GM18868 (cell line): Measurements from ENCODE around the gene MRPL43.
A peak's percentile ranks its signal among the peaks of the same experiment; 100 is the strongest.

ENCODE experiments used
- ATAC-seq: cut with Tn5 transposase; IDR thresholded peaks from one replicate; pipeline ENCODE4 v1.9.1; 2021; ENCODE audit warnings: mild to moderate bottlenecking, moderate library complexity; ENCODE audit not compliant: unreplicated experiment

MRPL43 gene

GRCh38 chr10:101020427-101021075 is 33.3 kb upstream of the MRPL43 start:
- no peak for ATAC-seq

- ATAC-seq: no peak
Measured at GRCh38 chr10:101019440-101019703, 32.1 kb upstream of the MRPL43 start.

- ATAC-seq: no peak
Measured at GRCh38 chr10:101018600-101019439, 31.5 kb upstream of the MRPL43 start.

- no peak for ATAC-seq
Measured at GRCh38 chr10:101018118-101018599, 30.9 kb upstream of the MRPL43 start.

- ATAC-seq: no peak
Measured at GRCh38 chr10:101016814-101017213, 29.5 kb upstream of the MRPL43 start.

- ATAC-seq: no peak
Measured at GRCh38 chr10:101015582-101015973, 28.3 kb upstream of the MRPL43 start.

DNA sequence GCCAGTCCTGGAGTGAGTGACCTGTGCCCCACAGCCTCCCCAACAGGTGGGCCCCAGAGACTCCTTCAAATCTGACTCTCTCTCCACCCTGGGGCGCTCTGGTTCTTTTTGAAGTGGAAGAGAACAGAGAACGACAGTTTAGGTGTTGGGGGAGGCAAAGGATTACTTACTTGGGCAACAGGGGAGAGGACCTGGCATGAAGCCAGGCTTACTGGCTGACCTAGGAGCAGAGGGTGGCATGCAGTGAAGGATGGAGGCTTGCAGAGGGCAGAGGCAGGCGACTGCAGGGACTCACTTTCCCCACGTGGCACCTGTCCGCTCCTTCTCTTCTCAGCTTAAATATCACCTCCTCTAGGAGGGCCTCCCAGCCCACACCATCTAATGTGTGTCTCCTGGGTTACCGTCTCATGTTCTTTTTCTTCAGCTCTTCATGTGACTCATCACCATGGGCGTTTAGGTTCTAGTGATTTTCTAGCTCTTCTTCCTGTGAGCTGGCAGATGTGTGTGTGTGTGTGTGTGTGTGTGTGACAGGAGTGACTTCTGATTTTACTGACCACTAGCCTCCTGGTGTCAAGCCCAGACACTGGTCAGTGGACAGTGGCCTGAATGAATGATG is 27.8 kb upstream of the MRPL43 start:
- ATAC-seq: no peak

- no peak for ATAC-seq
Measured at GRCh38 chr10:101014230-101014884, 27.1 kb upstream of the MRPL43 start.

- no peak for ATAC-seq
Measured at GRCh38 chr10:101013365-101013825, 26.1 kb upstream of the MRPL43 start.

DNA sequence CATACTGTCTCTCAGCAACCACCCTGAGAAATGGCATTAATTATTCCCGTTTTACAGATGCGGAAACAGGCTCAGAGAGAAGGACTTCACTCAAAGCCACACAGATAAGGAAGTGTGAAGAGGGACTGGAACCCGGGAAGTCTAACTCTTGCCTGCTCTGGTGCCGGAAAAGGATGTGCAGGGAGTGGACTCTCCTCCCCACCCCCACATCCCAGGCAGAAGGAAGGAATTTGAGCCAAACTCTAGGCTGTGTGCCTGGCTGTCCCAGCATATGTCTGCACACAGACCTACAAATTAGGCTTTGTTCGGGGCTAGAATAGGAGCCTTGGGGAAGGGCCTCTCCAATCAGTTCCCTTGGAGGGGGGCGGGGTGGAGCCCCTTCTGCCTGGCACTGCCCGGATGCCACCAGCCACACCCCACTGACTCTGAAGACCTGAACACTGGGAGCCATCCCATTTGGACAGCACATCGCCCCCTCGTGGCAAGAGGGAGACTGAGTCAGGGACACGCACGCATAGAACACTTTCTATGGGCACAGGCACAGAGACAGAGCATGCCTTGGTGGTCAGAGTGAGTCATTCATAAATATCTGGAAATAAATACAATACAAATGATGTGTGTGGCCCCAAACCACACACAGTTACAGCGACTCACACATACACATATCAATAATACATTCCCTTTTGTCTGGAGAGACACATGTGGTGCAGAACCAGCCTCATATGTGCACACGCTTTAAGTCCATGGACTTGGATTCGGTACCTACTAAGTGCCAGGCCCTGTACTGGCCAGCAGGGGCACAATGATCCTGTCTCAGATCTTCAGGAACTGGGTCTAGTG is 25.4 kb upstream of the MRPL43 start:
- peak; percentile 85 for ATAC-seq

GRCh38 chr10:101011517-101012423 is 24.5 kb upstream of the MRPL43 start:
- ATAC-seq: no peak

GRCh38 chr10:101010329-101010728 is 23.0 kb upstream of the MRPL43 start:
- no peak for ATAC-seq

DNA sequence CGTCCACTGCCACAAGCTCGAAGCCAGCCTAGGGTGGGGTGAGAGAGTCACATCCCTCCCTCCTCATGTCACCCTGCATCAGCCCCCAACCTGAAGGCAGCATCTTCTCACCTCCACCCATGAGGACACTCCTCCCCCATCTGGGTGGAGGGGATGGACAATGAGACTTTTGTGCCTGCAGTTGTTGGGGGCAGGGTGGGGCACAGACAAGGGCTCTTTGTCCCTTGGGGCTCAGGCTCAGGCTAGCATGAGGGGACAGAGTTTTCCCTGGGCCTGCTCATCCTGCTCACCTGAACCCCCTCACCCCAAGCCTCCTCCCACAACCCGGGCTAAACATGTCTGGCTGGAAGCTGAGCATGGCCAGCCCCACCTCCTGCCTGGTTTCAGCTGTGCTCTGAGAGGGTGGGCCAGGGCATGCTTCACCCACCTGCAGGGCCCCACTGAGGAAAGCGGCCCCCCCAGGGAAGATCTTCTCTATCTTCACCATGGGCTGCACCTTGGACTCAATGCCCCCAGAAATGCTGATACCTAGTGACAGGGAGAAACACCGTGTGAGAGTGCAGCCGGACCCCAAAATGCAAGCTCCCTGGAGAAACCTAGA is 21.6 kb upstream of the MRPL43 start:
- ATAC-seq: no peak

DNA sequence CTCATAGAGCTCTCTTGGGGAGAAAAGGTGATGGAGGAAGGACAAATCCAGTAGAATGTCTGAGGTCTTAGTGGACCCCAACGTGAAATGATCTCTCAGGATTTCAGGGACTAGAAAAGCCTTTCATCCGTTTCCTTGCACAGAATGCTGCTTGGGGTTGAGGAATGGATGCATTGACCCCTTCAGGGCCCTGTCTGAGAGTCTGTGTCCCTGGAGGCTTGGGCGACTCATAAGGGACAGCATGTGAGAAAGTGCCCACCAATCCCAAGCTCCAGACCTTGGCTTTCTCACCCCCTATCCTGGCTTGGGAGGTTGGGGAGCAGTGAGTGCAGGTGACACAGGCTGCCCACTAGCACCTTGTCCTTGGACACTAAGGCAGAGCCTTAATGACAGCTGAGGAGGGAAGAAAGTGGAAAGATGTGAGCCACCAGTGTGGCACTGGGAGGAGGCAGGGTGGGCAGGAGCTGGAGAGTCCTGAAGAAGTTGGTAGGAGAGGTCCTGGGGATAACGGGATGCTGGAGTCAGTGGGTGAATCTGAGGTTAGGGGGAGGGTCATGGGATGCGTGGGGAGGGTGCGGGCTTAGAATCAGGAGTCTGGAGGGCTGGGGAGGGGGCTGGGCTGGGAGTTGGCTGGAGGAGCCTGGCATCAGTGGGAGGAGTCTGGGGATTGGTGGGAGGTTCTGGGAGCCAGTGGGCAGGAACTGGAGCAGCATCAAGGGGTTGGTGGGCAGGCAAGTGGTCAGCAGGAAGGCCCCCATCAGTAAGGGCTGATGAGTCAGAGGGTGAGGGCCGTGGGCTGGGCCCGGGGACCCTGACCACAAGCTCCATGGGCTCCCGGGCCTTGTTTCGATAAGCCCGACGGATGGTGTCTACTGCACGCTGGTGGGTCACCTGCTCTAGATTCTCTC is 20.9 kb upstream of the MRPL43 start:
- ATAC-seq: no peak

- ATAC-seq: no peak
Measured at GRCh38 chr10:101007099-101007711, 19.9 kb upstream of the MRPL43 start.

- no peak for ATAC-seq
Measured at GRCh38 chr10:101006593-101007098, 19.3 kb upstream of the MRPL43 start.

GRCh38 chr10:101005869-101006567 is 18.7 kb upstream of the MRPL43 start:
- no peak for ATAC-seq
